Measurements from ENCODE around the gene PRTG.

DNA sequence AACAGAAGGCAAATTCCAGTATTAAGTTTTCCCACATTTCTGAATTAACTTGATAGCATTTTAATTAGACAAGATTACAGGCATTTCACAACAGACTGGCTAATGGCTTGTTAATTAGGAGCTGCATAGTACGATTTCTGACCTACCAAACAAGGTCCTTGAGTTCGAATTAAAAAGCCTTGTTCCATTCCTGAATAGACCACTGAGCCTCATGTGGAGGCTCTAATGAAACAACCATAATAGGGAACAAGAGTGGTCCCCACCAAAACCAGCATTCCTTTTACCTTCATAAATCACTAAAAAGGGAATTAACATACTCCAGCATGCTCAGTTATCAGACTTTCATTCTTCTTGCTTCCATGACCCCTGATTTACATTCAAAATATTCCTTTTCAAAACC lies 66.4 kb downstream of the PRTG start:
- TF ChIP-seq CTCF (optimal IDR thresholded peaks at IDR 0.05 in 1 of 3, IDR thresholded peaks at IDR 0.05 in 1 of 3, conservative IDR thresholded peaks at IDR 0.05 in 1 of 3; ENCODE audit: extremely low read depth in 1 of 3, insufficient read depth in 2 of 3, low read length in 3 of 3) (no peak), EZH2 (IDR thresholded peaks at IDR 0.05; ENCODE audit: low read length) (no peak)
